Transverse colon (tissue), 4 donors: ENCODE results near the gene KCNG3. TPM values are rescaled to one million over a fixed set of nuclear protein-coding genes. Genes with fewer than 3 reads are reported as not detected.

ENCODE experiments used
- DNase-seq: peaks from one replicate; pipeline ENCODE4 v3.0.0-alpha.2; 2019
- H3K27ac ChIP-seq, 4 donors: fragments of 200-600 bp; sonication (generic); 2 replicates each; pipeline ENCODE4 v1.5.1; 2016 to 2018; ENCODE audit warnings: inconsistent platforms in 4 of 4
- H3K27me3 ChIP-seq: fragments of 200-600 bp; sonication (generic); 2 replicates; pipeline ENCODE4 v1.5.1; 2017; ENCODE audit warnings: inconsistent platforms
- H3K36me3 ChIP-seq, 4 donors: fragments of 200-600 bp; sonication (generic); 2 replicates each; pipeline ENCODE4 v1.5.1; 2017 to 2019; ENCODE audit warnings: inconsistent platforms in 4 of 4
- H3K4me1 ChIP-seq, 4 donors: fragments of 200-600 bp; sonication (generic); 2 replicates each; pipeline ENCODE4 v1.5.1; 2017 to 2020; ENCODE audit warnings: inconsistent platforms in 4 of 4
- H3K4me3 ChIP-seq, 4 donors: fragments of 200-600 bp; sonication (generic); 1 replicate in 1 of 4; 2 replicates in 3 of 4; pipeline versions ENCODE4 v1.5.1 to v1.6.1; 2017 to 2019; ENCODE audit warnings: inconsistent platforms in 4 of 4
- H3K9me3 ChIP-seq, 2 donors: fragments of 200-600 bp; sonication (generic); 2 replicates each; pipeline ENCODE4 v1.5.1; 2017 to 2019; ENCODE audit warnings: inconsistent platforms in 2 of 2
- EP300 ChIP-seq: sonication (generic); formaldehyde crosslinking; IDR thresholded peaks from one replicate; pipeline ENCODE4 v1.6.1; 2017; ENCODE audit warnings: antibody characterized with exemption, low read depth
- POLR2A ChIP-seq: fragments of 450-650 bp; IDR thresholded peaks from one replicate; pipeline ENCODE4 v1.6.1; 2016; ENCODE audit warnings: antibody characterized with exemption, mild to moderate bottlenecking, moderate library complexity
- POLR2AphosphoS5 ChIP-seq, 3 donors: sonication (generic); formaldehyde crosslinking; IDR thresholded peaks; one replicate each; pipeline ENCODE4 v1.6.1; 2016; ENCODE audit warnings: antibody characterized with exemption in 3 of 3
- WGBS, 2 donors: methylation state at CpG; one replicate each; pipeline ENCODE4 v1.1.5; 2018; ENCODE audit warnings: low coverage in 1 of 2; 5-methylcytosine and 5-hydroxymethylcytosine counted together
- in situ Hi-C, 4 donors: fragments of 200-750 bp; cut with MboI; loops; one replicate each; pipeline versions ENCODE4 v1.15.0 to v1.15.1; 2017; ENCODE audit warnings: low sequenced_read_pairs in 3 of 4, low pct_ligation_motif_present in 1 of 4, low pct_unique_long_range_greater_than_20kb in 1 of 4
- intact Hi-C: fragments of 100-400 bp; cut with DNase I; formaldehyde crosslinking; loops from one replicate; pipeline ENCODE4 v1.15.1; 2023; ENCODE audit warnings: low total_unique reads
- total RNA-seq, 4 donors: library from RNA; depleted of rRNA; stranded (reverse); fragments of >200 nt; gene quantifications; one replicate each; pipeline ENCODE4 v1.1.0, GENCODE V29; 2016
- TF ChIP-seq, protein P1 (sequence below), 5 experiments: fragments of 200-600 bp in 3 of 5; fragments of 450-650 bp in 2 of 5; sonication (generic) in 3 of 5; IDR thresholded peaks; 1 replicate in 2 of 5; 2 replicates in 3 of 5; pipeline ENCODE4 v1.5.1; 2016 to 2017; ENCODE audit warnings: antibody characterized with exemption in 5 of 5, inconsistent platforms in 3 of 5, mild to moderate bottlenecking in 2 of 5, moderate library complexity in 1 of 5

KCNG3 gene
- total RNA-seq, 4 donors from 2014 or later, result 11.3 to 25.4 (median 18.5) TPM

GRCh38 chr2:42522035-42522434, 28.3 kb upstream of the KCNG3 start:
- TF ChIP-seq, protein P1, sequence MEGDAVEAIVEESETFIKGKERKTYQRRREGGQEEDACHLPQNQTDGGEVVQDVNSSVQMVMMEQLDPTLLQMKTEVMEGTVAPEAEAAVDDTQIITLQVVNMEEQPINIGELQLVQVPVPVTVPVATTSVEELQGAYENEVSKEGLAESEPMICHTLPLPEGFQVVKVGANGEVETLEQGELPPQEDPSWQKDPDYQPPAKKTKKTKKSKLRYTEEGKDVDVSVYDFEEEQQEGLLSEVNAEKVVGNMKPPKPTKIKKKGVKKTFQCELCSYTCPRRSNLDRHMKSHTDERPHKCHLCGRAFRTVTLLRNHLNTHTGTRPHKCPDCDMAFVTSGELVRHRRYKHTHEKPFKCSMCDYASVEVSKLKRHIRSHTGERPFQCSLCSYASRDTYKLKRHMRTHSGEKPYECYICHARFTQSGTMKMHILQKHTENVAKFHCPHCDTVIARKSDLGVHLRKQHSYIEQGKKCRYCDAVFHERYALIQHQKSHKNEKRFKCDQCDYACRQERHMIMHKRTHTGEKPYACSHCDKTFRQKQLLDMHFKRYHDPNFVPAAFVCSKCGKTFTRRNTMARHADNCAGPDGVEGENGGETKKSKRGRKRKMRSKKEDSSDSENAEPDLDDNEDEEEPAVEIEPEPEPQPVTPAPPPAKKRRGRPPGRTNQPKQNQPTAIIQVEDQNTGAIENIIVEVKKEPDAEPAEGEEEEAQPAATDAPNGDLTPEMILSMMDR (IDR thresholded peaks at IDR 0.05), result no peak
- TF ChIP-seq POLR2AphosphoS5 (IDR thresholded peaks at IDR 0.05) (no peak), POLR2A (no peak), EP300 (no peak)
- in situ Hi-C loops, result no loop called here
- H3K36me3 ChIP-seq, result no peaks in the 10 kb centered on the region
- no peaks in the 10 kb centered on the region for H3K4me1 ChIP-seq
- H3K4me3 ChIP-seq, result no peak overlapping the region
- WGBS, 2 donors, result 40 to 60% methylated on average over 1 to 2 of the region's 2 CpGs
- no peaks in the 10 kb centered on the region for H3K9me3 ChIP-seq
- no peak for DNase-seq
- no peak overlapping the region for H3K27ac ChIP-seq
- intact Hi-C loops, result no loop called here
- H3K27me3 ChIP-seq, result no peaks in the 10 kb centered on the region

DNA sequence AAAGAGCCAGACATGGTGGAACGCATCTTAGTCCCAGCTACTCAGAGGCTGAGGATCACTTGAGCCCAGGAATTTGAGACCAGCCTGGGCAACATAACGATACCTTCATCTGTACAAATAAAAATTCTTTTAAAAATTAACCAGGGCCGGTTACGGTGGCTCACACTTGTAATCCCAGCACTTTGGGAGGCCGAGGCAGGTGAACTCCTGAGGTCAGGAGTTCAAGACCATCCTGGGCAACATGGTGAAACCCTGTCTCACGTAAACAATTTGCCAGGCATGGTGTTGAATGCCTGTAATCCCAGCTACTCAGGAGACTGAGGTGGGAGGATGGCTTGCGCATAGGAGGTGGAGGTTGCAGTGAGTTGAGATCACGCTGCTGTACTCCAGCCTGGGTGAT, 25.8 kb upstream of the KCNG3 start:
- intact Hi-C loops (no loop called here), in situ Hi-C loops (loop anchor here in 1 of 4 donors (10.0 kb wide), 1 partner anchor 145 kb away; no protein-coding TSS in a partner anchor)
- no peak overlapping the region for H3K27ac ChIP-seq
- TF ChIP-seq POLR2AphosphoS5 (IDR thresholded peaks at IDR 0.05), result no peak
- TF ChIP-seq POLR2A, result no peak
- no peak for TF ChIP-seq EP300
- TF ChIP-seq, protein P1 (IDR thresholded peaks at IDR 0.05), result no peak
- 71 to 86% methylated on average over 2 to 8 of the region's 8 CpGs for WGBS, 2 donors
- peaks cover 0 to 5% (median 0%) of the 10 kb centered on the region in 4 donors for H3K4me1 ChIP-seq
- H3K9me3 ChIP-seq, result no peaks in the 10 kb centered on the region
- H3K4me3 ChIP-seq, result no peak overlapping the region
- no peaks in the 10 kb centered on the region for H3K36me3 ChIP-seq
- DNase-seq, result no peak
- H3K27me3 ChIP-seq, result no peaks in the 10 kb centered on the region

DNA sequence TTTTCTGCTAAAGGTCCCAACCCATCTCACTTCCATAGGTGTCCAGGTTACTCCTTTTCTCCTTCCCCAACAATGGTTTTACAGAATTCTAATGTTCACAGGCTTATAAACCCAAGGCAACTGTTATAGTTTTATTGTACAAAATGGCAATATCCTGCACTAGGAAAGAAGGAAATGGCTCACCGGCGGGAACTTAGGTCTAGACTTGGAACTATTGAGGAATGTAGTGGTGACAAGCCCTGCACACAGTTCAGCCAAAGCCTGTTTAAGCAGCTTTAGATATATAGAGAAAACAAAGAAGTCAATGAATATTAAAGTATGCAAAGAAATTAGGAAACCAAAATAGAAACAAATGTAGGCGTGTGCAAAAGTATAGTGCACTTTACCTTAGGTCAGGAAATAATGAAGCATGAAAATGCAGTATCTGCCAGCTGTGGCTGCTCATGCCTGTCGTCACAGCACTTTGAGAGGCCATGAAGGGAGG, 22.7 kb upstream of the KCNG3 start:
- Histone ChIP-seq H3K27ac (no peak overlapping the region), H3K36me3 (no peaks in the 10 kb centered on the region), H3K4me3 (no peak overlapping the region), H3K4me1 (peaks cover 0 to 5% (median 4%) of the 10 kb centered on the region in 4 donors), H3K27me3 (no peaks in the 10 kb centered on the region), H3K9me3 (no peaks in the 10 kb centered on the region)
- TF ChIP-seq, protein P1 (IDR thresholded peaks at IDR 0.05), result no peak
- TF ChIP-seq EP300 (no peak), POLR2A (no peak), POLR2AphosphoS5 (IDR thresholded peaks at IDR 0.05) (no peak)
- in situ Hi-C loops, result loop anchor here in 1 of 4 donors (10.0 kb wide), 1 partner anchor 148 kb away; no protein-coding TSS in a partner anchor
- 67 to 77% methylated on average over 3 to 4 of the region's 4 CpGs for WGBS, 2 donors
- intact Hi-C loops, result no loop called here
- DNase-seq, result peak; percentile 23

GRCh38 chr2:42513252-42513918, 19.6 kb upstream of the KCNG3 start:
- DNase-seq, result peak; percentile 34
- 0 to 55% methylated on average over 1 to 5 of the region's 5 CpGs for WGBS, 2 donors
- intact Hi-C loops, result loop anchor here (2.0 to 5.0 kb wide), 2 partner anchors 57 to 149 kb away; no protein-coding TSS in a partner anchor
- H3K27ac ChIP-seq, result peak overlapping the region in 1 of 4 donors; percentile 35
- H3K27me3 ChIP-seq, result no peaks in the 10 kb centered on the region
- no peak overlapping the region for H3K4me3 ChIP-seq
- no peaks in the 10 kb centered on the region for H3K36me3 ChIP-seq
- TF ChIP-seq, protein P1 (IDR thresholded peaks at IDR 0.05), result peak; percentile 67 to 78 (median 70)
- TF ChIP-seq EP300 (no peak), POLR2AphosphoS5 (IDR thresholded peaks at IDR 0.05) (no peak), POLR2A (no peak)
- in situ Hi-C loops, result loop anchor here in 1 of 4 donors (10.0 kb wide), 1 partner anchor 151 kb away; no protein-coding TSS in a partner anchor
- H3K9me3 ChIP-seq, result no peaks in the 10 kb centered on the region
- peaks cover 0 to 5% (median 4%) of the 10 kb centered on the region in 4 donors for H3K4me1 ChIP-seq
